NCI-H2081 treated with DMSO at 0.1 percent for 48 hours (cell line): ENCODE data around the gene RRAD.

Experiments used
- DNase-seq: peaks from one replicate; lab custom pipeline; 2025; lab: John Stamatoyannopoulos, UW

Gene RRAD

DNA sequence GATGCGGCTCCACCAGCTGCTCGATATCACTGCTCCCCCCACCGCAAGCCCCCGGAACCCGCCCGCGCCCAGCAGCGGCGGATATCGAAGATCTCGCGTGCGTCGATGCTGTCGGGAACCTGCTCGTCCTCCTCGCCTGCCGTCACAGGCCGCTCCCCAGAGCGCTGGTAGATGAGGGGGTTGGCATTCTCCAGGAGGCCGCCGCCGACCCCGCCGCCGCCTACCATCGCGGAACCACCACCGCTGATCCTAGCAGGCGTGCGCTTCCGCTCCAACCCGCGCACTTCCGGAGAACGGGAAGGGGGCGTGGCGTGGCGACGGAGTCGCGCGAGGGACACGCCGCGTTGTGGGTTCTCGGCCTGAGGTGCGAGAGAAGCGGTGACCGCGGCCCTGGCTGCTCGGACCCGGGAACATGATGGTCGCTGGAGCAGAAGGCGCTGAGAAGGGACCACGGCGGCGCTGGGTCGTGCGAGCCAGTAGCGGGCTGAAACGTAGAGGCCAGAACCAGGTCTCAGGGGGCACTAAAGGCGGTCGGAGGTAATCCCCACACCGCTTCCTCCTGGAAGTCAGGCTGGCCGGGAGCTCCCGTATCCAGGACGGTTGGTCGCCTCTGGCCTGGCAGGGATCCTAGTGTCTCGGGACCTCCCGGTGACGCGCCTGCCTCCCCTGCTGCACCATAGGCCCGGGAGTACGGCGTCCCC, 9.0 kb upstream of the RRAD start, which contains the start of gene CIAO2B:
CIAO2B (minus strand) TSS at position 265 of the 701 bp plus-strand sequence; CDS start at position 227, 38 bp downstream.
- no peak for DNase-seq

DNA sequence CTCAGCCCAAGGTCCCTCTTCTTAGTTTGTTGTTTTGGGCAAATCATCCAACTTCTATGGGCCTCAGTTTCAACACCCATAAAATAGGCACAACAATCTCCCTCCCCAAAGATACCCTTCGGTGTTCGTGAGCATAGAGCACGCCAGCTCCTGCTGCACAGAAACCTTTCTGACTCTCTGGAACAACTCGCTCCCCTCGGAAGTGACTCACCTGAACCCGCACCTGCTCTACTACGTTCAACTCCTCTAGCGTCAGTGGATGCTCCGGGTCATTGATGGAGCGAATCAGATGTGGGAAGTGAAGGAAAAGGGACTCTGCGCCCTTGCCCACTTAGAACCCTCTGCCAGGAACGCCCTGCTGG, 8.4 kb upstream of the RRAD start:
- DNase-seq, result no peak

DNA sequence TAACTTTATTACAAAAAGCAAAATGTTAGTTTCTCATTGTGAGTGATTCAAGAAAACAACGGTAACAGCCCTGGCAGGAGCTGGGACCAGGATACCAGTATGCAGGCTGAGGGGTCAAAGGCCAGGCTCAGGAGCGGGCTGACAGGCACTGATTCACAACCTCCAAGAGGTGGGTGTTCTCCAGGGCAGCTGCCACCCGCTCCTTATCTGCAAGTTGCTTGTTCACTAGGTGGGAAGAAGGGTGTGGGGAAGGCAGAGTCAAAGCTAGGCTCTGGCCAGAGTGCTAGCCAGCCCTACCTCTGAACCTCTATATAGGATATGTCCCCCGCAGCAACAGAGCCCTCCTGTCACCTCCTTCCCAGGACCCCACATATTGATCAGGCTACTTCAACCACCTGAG, 6.7 kb upstream of the RRAD start:
- no peak for DNase-seq

DNA sequence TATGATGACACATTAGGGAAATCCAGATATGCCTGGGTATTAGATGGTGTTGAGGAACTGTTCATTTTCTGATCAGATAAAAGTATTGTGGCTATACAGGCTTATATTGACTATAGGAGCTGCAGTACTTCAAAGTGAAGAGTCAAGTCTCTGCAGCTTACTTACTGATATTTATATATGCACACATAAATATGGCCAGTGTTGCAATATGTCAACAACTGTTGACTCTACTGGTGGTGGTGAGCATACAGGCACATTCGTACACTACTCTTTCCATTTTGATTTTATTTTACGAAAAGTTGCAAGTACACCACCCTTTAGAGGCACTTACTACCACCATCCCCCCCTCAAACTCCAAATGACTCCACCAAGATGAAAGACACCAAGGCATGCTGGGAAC, 6.3 kb upstream of the RRAD start:
- no peak for DNase-seq

DNA sequence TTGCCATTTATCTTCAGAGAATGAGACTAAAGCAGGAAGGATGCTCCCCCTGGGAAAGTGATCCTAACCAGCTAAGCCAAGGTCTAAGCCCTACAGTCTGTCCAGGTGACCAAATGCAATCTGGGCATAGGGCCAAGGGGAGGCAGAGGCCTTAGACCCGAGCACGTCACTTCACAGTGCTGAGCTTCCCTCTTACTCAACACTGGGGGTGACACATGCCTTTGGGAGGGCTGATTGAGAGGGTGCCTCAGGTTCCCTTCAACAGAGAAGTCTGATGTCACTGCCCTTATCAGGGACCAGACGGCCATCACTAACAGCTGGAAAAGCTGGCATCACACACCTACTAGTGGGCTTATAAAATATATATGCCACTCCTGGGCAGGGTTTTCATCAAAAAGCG, 4.9 kb upstream of the RRAD start:
- DNase-seq, result no peak

DNA sequence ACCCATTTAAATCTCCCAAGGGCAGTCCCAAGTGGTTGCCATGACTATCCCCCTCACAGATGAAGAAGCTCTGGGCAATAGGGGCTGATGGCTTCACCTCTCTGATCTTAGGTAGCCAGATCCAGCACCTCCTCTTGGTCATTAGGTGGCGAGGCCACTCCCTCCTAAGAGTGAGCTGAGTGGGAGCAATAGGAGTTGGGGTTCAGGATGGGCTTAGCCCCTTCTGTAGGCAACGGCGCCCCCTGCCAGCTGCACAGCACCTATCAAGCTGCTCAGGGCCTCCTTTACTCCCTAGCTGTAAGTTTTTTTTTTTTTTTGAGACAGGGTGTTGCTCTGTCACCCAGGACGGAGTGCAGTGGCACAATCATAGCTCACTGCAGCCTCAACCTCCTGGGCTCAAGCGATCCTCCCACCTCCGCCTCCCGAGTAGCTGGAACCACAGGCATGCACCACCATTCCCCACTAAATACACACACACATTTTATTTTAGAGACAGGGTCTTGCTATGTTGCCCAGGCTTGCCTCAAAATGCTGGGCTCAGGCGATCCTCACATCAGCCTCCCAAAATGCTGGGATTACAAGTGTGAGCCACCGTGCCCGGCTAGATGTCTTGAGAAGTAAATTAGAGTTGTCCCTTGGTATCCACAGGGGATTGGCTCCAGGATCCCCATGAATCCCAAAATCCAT, 3.5 kb upstream of the RRAD start:
- no peak for DNase-seq

DNA sequence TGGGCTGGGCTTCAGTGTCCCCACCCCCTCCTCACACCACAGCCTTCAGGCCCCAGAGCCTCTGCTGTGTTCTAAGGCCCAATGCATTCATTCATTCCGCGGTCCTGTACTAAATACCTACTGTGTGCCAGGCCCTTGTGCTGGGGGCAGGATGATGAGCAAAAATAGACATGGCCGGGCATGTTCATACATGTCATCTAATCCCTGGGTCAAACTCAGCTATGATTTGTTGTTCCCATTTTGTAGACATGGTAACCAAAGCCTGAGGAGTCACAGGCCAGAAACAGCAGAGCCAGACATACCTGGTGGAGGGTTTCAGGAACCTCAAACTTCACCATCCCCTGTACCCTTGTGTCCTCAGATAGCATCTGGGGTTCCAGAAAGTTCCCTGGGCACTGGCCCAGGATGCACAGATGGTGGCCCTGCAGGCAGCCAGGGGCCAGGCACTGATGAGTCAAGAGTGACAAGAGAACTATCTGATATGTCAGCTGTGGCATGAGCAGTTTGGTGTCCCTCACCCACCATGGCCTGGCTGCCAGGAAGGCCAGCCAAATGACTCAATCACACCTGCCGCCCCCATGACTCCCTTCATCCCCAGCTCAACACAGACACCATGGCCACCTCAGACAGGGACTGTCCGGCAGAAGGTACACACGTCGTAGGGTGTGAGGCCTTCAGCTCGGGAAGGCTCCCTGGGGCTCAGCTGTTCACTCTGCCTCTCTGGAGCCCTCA, 2.7 kb upstream of the RRAD start:
- no peak for DNase-seq

DNA sequence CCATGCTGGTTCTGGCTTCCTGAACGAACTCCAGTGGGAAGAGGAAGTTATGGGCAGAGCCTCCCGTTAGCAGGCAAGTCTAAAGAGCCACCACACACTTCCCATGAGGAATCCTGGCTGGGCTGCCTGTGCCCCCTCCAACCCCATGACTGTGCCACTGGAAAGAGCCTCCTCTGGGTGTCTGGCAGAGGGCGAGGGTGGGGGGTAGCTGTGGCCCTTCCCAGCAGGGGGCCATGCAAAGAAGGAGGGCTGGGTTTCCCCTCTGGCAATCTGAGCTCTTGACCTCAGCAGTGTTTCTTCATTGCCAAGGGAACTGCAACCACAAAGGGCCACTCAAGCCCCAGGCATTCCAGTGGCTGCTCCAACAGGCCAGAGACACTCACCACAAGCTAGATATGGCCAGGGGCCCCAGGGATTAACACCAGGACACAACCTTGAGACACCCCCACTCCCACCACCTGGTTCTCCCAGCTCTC, 1.7 kb upstream of the RRAD start:
- no peak for DNase-seq

DNA sequence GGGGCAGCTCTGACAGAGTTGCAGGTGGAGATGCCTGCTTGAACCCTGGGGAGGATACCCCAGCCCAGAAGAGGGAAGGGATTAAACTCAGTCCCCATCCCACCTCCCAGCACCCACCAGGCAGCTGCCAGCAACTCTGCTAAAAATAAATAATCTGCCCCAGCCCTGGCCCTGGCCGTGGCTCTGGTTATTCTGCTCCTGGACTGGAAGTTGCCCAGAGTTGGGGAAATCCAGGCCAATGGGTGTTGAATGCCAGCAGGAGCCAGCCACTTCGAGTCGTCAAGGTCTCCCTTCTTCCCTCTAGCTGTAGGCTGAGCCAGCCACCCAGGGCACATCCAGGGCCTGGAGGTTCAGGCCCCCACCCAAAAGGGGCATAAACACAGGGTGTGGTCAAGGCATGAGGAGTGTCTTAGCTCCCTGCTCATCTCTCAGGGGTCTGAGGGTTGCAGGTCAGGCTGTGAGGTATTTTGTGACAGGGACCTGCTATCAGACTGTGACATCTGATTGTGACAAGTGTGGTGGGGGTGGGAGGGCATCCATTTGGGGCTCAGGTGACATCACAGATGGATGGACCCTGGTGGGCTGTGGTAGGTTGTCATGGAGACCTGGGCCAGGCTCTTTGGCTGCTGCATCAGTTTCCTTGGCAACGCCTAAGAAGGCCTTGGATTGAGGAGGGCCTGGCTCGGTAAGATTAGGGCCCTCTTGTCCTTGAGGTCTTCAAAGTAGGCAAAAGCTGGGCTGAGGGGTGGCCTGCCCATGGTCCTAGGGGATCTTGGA, 1.0 kb upstream of the RRAD start:
- DNase-seq, result no peak

DNA sequence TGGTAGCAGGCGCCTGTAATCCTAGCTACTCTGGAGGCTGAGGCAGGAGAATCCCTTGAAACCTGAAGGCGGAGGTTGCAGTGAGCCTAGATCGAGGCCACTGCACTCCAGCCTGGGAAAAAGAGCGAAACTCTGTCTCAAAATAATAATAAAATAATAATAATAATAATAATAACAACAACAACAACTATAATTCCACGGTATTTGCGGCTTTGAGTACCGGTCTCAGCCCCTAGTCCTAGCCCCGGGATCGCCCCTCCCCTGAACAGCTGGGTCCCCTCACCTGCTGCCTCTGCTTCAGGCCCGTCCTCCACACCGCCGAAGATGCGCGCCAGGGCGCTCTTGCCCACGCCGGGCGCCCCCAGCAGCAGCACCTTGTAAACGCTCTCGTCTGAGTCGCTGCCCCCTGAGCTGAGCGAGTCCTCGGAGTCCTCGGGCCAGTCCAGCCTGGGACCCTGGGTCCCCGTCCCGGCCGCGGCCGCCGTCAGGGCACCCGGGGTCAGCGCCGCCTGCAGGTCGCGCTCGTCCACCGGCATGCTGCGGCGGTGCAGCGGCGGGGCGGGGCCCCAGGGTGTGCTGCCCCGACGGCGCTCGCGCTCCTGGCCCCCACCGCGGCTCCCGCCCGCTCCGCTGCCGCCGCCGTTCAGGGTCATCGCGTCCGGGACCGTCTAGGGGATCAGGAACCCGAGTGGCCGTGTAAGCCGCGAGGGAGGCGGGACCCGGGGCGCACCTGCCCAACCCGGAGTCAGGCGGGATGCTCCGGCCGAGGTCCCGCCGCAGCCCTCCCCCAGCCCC, 611 bp downstream of the RRAD start:
- DNase-seq, result no peak

DNA sequence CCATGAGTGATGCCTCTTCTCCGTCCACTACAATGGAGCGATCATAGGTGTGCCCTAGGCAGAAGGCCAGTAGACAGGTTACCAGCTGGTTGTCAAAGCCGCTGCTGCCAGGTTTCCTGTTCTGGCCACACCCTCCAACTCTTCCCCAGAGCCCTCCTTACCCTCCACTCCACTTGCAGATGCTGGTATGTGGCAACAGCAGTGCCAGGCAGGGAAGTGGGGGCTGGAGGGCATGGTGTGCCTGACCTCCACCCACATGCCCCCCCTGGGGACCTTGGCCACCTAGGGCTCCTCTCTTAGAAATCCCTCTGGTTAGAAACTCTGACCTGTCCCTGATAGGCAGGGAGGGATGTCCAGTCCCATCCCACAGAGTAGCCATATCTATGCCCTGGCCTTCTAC, 1.5 kb downstream of the RRAD start:
- DNase-seq, result no peak

DNA sequence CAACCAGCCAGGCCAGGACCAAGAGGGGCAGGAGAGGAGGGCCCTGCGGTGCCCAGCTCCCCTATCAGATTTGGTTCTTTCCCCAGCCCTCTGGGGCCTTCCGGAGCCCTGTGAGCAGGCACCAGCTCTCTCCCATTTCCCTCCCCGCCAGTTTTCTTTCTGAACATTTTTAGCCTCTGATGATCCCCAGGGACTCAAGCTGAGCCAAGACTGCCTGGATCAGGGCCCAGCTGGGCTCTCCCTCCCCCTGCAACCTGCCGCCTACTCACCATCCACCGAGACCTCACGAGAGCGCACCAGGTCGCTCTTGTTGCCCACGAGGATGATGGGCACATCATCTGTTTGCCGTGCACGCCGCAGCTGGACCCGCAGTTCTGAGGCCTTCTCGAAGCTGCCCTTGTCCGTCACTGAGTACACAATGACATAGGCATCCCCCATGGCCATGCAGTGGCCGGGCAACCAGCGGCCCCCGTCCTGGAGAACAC, 2.0 kb downstream of the RRAD start:
- DNase-seq, result no peak

DNA sequence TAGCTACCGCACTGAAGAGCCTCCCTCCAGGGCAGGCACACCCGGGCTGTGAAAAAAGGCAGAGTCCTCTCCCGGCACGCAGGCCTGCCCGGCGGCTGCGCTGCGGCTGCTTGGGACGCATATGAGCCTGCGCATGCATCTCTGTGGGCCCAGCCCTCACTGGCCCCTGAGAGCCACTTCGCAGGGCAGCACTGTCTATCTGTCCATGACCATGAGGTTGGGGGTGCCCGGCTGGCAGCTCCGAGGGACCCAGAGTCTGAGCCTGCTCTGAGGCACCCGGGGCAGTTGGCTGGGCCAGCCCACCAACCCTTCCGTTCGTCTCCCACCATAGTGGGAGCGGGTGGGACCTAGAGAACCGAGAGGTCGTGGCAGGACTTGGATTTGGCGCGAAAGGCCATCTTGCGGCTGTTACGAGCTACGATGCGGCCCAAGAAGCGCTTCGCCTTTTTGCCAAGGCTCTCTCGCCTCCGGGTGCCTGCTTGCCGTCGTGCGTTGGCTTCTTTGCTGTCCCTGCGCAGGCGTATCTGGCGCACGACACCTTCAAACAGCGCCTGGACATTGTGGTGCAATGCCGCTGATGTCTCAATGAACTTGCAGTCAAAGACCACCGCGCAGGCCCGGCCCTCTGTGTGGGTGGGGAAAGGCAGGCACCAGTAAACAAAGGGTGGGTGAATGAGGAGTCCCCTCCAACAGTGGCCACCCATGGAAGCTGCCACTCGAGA, 3.4 kb downstream of the RRAD start:
- no peak for DNase-seq

DNA sequence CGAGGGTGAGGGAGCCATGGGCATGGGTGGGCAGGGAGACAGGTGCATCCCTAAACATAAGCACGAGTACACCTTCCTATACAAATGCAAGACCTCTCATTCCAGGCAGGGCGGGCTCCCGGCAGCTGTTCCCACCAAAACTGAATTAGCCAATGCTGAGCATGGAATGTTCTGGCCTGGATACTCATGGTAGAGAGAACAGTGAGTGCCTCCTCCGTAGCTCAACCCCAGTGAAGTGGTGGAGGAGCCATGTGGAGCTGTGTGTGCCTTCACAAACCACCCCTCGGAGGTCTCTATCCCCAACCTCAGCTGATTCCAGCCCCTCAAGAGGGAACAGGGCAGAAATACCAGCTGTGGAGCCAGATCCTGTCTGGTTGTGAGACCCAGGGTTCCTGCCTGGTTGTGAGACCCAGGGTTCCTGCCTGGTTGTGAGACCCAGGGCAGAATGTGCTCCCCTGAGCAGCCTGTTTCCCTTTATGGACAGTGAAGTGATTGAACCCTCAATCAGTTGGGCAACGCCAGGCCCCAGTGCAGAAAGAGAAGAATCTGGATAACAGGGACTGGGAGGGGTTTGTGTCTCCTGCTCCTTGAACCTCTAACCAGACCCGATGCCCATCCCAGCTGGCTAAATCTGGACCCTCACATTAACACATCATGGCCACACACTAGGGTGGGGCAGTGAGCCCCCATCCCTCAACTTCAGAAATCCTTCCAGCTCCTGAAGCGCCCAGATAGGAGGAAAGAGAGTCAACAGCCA, 4.2 kb downstream of the RRAD start:
- DNase-seq, result no peak

DNA sequence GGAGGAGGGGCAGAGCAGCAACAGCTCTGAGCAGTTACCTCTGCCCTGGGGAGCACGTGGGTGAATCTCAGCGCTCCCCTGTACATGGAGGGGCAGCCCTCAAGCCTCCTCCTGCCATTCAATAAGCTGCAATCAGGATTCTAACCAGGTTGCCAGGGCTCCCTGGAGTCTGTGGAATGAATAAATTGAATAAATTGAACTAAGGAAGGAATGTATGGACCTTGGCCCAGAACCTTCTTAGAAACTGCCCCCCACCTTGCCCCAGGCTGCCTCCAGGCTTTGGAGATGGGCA, 5.1 kb downstream of the RRAD start:
- no peak for DNase-seq

DNA sequence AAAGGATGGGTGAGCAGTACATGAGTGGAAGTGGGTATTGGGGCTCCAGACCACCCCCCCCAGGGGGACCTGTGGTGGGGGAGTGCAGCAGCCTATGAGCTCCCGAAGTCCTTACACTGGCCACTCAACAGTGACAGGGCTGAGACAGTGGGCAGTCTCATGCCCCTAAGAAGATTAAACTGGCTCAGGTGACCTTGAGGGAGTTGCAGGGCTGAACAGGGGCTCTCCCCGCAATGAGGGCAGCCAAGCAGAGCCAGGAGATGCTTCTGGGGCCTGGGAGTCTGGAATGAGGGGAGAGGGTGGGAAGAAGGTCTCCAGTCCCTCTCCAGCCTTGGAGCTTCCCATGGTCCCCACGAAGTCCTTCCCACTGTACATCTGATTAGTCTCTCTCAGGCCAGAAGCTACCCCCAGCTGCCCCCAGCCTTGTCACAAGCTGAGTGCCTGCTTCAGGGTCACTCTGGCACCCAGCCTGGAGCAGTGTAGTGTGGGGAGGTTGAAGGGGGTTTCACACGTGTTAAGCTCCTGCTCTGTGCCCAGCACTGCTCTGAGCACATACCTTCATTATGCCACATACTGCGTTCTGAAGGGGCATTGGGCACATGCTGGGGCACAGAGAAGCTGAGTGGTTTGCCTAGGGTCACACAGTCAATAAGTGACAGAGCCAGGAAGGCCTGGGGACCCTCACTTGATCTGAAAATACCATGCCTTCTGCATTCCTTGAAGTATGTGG, 5.6 kb downstream of the RRAD start:
- no peak for DNase-seq

DNA sequence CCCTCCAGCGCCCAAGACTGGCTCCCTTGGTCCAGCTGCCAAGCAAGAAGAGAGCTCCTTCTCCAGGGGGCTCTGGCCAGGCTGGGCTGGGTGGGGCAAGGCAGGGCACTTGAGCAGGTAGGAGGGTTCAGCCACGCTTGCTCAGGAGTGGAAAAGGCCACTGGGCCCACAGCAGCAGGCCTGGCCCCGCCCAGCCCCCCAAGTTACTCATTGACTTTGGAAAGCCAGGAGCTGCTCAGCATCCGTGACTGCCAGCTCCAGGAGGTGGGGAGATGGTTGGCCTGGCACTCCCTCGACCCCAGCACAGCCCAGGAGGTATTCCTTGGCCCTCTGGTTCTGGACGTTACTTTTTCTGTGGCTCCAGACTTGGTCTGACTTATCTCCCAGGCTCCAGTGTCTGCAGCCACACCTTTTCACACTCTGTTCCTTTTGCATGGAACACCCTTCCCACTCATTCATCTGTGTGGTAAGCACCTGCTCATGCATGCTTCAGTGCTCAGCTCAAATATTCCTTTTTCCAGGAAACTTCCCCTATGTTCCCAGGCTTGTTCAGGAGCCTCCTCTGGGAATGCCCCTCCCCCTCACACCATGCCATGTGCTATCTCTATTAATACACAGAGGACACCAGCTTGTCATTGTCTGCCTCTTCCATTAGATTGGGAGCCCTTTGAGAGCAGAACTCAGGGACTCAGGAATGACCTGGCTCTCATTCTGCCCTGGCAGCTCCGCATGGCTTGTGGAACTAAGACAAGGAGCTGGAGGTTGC, 6.3 kb downstream of the RRAD start, which contains the start of gene CDH16:
CDH16 (minus strand) TSS at position 83 of the 766 bp plus-strand sequence. CDS start 820 bp downstream, outside the sequence.
- no peak for DNase-seq

DNA sequence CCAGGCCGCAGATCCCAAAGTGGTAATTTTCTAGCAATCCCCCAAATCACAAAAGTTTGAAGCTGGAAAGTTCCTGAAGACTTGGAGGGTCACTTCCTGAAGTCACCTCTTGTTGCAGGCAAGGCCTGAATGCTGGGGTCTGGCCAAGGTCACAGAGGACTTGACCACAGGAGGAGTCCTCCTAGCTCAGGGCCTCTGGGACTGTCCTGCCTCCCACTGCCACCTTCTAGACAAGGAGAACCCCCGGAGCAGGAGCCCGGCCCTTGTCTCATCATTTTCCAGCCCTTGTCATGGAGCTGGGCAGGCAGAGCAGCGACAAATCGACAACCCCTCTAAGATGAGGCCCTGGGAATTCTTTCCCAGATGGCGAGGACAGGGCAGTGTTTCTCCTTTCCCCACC, 7.0 kb downstream of the RRAD start:
- no peak for DNase-seq

DNA sequence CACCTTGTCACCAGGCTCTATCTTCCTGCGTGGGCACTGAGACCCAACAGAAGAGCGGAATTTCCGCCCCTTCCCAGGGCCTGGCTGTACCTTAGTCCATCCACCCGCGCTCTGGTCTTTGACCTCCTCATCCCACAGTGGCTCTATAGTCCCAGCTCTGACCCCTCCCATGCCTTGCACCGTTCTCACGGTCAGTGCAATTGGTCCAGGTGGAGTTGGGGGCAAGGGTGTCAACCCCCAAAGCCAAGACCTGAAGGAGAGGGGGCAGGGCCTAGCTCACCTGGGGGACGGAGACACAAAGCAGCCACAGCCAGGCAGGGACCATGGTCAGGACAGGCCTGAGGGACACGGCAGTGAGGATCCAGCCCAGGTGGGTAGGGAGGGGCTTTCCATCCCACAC, 7.6 kb downstream of the RRAD start:
- DNase-seq, result no peak
